MM.1S (cell line): ENCODE data around the gene HES5.

ENCODE experiments used
- DNase-seq: peaks from one replicate; pipeline ENCODE4 v3.0.0-alpha.2; 2015
- H2AFZ ChIP-seq: fragments of 300-600 bp; sonication (generic); 2 replicates; pipeline ENCODE4 v1.6.0; 2016; ENCODE audit warnings: antibody characterized with exemption, low read length
- H3F3A ChIP-seq: fragments of 300-600 bp; sonication (generic); 2 replicates; pipeline ENCODE4 v1.6.1; 2016; ENCODE audit warnings: mild to moderate bottlenecking, antibody characterized with exemption, low read length, moderate library complexity, mixed read lengths; ENCODE audit not compliant: insufficient read depth
- H3K27ac ChIP-seq: fragments of 300-600 bp; sonication (generic); 2 replicates; pipeline ENCODE4 v1.5.1; 2016; ENCODE audit warnings: mild to moderate bottlenecking, low read length
- H3K27me3 ChIP-seq: fragments of 300-600 bp; sonication (generic); replicated peaks from 2 replicates; pipeline ENCODE4 v1.6.0; 2016; ENCODE audit warnings: low read length; ENCODE audit not compliant: insufficient read depth
- H3K36me3 ChIP-seq: fragments of 300-600 bp; sonication (generic); replicated peaks from 2 replicates; pipeline ENCODE4 v1.6.1; 2016; ENCODE audit warnings: mild to moderate bottlenecking, low read length, mixed read lengths; ENCODE audit not compliant: insufficient read depth
- H3K4me1 ChIP-seq: fragments of 300-600 bp; sonication (generic); 2 replicates; pipeline ENCODE4 v1.6.1; 2016; ENCODE audit warnings: low read length, mixed read lengths
- H3K4me2 ChIP-seq: fragments of 300-600 bp; sonication (generic); 2 replicates; pipeline ENCODE4 v1.6.0; 2016; ENCODE audit warnings: low read depth, low read length
- H3K4me3 ChIP-seq: fragments of 300-600 bp; sonication (generic); 2 replicates; pipeline ENCODE4 v1.5.1; 2016; ENCODE audit warnings: low read length, mixed read lengths
- H3K79me2 ChIP-seq: fragments of 300-600 bp; sonication (generic); 2 replicates; pipeline ENCODE4 v1.6.1; 2016; ENCODE audit warnings: mixed run types, low read length, mixed read lengths
- H3K9ac ChIP-seq: fragments of 300-600 bp; sonication (generic); 2 replicates; pipeline ENCODE4 v1.6.1; 2016; ENCODE audit warnings: low read length, mixed read lengths
- H3K9me2 ChIP-seq: fragments of 300-600 bp; sonication (generic); replicated peaks from 2 replicates; pipeline ENCODE4 v1.6.1; 2016; ENCODE audit warnings: mild to moderate bottlenecking, low read length, mixed read lengths; ENCODE audit not compliant: insufficient read depth
- H3K9me3 ChIP-seq: fragments of 300-600 bp; sonication (generic); replicated peaks from 2 replicates; pipeline ENCODE4 v1.6.1; 2016; ENCODE audit warnings: mild to moderate bottlenecking, low read length, mixed read lengths; ENCODE audit not compliant: insufficient read depth
- H4K20me1 ChIP-seq: fragments of 300-600 bp; sonication (generic); 2 replicates; pipeline ENCODE4 v1.6.1; 2016; ENCODE audit warnings: mild to moderate bottlenecking, low read length, moderate library complexity, mixed read lengths; ENCODE audit not compliant: insufficient read depth
- EZH2 ChIP-seq: fragments of 300-600 bp; sonication (generic); optimal IDR thresholded peaks from 2 replicates; pipeline ENCODE3; 2017; ENCODE audit warnings: low read depth, mild to moderate bottlenecking, antibody characterized with exemption, low read length, mixed read lengths
- EZH2phosphoT487 ChIP-seq: fragments of 300-600 bp; sonication (generic); IDR thresholded peaks from 2 replicates; pipeline ENCODE4 v1.6.1; 2018; ENCODE audit warnings: antibody characterized with exemption, low read length
- TF ChIP-seq, protein P1 (sequence below): fragments of 300-600 bp; sonication (generic); IDR thresholded peaks from 2 replicates; pipeline ENCODE4 v1.5.1; 2016; ENCODE audit warnings: antibody characterized with exemption, low read length, mixed read lengths

HES5 gene

DNA sequence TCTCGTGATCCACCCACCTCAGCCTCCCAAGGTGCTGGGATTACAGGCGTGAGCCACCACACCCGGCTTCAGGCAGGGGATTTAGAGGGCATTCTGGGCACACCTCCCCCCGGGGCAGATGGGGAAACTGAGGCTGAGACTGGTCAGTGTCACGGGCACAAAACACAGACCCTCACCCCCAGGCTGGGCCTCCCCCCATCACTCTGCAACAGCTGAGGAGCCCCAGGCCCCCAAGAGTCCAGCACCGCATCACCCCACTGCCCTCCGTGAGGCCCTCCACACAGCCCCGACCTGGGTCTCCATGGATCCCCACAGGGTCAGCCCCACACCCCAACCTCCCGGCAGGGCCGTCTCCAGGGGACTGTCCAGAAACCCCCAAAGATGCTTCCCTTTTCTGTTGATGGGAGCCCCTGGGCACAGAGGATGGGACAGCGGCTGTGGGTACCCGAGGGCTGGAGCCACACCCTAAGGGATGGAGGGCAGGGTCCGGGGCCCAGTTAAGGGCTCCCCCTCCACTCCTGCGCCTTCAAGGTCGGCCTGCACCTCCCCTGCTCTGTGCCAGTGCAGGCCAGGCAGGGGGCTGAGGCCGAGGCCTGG, 37.1 kb upstream of the HES5 start:
- Histone ChIP-seq H3K36me3 (no peaks in the 10 kb centered on the region), H3F3A (no peaks in the 10 kb centered on the region), H3K4me1 (no peaks in the 10 kb centered on the region), H3K4me2 (no peak overlapping the region), H3K9ac (no peak overlapping the region), H3K9me2 (no peaks in the 10 kb centered on the region), H3K27ac (no peak overlapping the region), H3K27me3 (peaks cover 48% of the 10 kb centered on the region), H2AFZ (no peak overlapping the region), H3K4me3 (no peak overlapping the region), H3K79me2 (no peaks in the 10 kb centered on the region), H4K20me1 (no peaks in the 10 kb centered on the region), H3K9me3 (no peaks in the 10 kb centered on the region)
- TF ChIP-seq, protein P1, sequence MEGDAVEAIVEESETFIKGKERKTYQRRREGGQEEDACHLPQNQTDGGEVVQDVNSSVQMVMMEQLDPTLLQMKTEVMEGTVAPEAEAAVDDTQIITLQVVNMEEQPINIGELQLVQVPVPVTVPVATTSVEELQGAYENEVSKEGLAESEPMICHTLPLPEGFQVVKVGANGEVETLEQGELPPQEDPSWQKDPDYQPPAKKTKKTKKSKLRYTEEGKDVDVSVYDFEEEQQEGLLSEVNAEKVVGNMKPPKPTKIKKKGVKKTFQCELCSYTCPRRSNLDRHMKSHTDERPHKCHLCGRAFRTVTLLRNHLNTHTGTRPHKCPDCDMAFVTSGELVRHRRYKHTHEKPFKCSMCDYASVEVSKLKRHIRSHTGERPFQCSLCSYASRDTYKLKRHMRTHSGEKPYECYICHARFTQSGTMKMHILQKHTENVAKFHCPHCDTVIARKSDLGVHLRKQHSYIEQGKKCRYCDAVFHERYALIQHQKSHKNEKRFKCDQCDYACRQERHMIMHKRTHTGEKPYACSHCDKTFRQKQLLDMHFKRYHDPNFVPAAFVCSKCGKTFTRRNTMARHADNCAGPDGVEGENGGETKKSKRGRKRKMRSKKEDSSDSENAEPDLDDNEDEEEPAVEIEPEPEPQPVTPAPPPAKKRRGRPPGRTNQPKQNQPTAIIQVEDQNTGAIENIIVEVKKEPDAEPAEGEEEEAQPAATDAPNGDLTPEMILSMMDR, result no peak
- TF ChIP-seq EZH2, result no peak
- no peak for TF ChIP-seq EZH2phosphoT487
- no peak for DNase-seq

DNA sequence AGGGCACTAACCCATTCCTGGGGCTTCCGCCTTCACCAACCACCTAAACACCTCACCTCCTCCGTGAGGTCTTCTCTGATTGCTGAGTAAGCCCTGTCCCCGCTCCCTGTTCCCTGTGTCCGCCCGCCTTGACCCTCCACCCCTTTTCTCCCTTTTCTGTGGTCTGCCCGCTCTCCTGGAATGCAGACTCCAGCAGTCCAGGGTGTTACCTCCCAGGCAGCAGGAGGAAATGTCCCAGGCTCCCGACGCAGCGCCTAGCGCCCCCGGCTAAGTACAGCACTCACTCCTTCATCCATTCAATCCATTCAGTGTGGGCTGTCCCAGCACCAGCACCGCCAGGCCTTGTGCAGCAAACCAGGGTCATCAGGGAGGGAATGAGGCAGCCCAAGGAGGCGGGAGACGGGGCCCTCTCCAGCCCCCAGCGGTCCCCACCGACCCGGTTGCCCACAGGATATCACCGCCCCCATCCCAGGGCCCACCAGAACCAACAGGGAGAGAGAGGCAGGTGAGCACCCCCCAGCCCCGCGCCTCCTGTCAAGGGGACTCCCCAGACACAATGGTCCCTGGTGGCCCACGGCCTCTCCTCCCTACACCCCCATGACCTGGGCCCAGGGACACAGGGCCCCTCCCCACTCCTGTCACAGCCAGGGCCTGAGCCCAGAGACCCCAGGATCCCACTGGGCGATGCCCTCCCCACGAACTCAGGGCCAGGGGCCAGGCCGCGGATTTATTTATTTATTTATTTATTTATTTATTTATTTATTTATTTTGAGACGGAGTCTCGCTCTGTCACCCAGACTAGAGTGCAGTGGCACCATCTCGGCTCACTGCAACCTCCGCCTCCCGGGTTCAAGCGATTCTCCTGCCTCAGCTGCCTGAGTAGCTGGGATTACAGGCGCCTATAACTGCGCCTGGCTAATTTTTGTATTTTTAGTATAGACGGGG, 36.3 kb upstream of the HES5 start:
- Histone ChIP-seq H3K27me3 (peaks cover 40% of the 10 kb centered on the region), H4K20me1 (no peaks in the 10 kb centered on the region), H3K4me2 (no peak overlapping the region), H3K79me2 (no peaks in the 10 kb centered on the region), H2AFZ (no peak overlapping the region), H3K27ac (no peak overlapping the region), H3K4me1 (no peaks in the 10 kb centered on the region), H3F3A (no peaks in the 10 kb centered on the region), H3K9me3 (no peaks in the 10 kb centered on the region), H3K9me2 (no peaks in the 10 kb centered on the region), H3K9ac (no peak overlapping the region), H3K36me3 (no peaks in the 10 kb centered on the region), H3K4me3 (no peak overlapping the region)
- TF ChIP-seq, protein P1, result no peak
- no peak for DNase-seq

DNA sequence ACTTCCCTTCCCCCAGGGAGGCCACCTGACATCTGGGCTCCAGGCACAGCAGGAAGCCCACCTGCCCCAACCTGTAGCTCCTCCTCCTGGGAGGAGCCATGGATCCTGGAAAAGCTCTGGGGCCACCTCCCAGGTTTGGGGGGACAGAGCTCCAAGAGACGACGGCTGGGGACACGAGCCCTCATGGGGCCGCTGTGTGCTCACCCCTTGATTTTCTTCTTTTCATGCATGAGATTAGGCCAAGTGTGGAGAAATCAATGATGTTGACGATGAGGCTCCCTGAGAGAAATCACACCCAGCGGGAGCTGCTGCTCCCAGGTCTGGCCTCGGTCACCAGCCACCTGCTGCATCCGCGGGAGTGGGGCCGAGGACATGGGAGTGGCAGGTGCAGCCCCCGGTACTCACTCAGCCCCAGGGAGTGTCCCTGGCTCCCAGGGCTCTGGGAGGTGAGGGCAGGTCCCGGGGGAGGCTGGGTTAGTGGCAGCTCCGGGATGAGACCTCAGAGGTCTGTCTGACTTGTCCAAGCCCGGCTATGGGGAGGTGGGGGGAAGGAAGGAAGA, 34.8 kb upstream of the HES5 start:
- Histone ChIP-seq H3K36me3 (no peaks in the 10 kb centered on the region), H4K20me1 (no peaks in the 10 kb centered on the region), H3K4me2 (no peak overlapping the region), H2AFZ (no peak overlapping the region), H3K9me2 (no peaks in the 10 kb centered on the region), H3K79me2 (no peaks in the 10 kb centered on the region), H3K4me1 (no peaks in the 10 kb centered on the region), H3K27ac (no peak overlapping the region), H3K4me3 (no peak overlapping the region), H3K9ac (no peak overlapping the region), H3K9me3 (no peaks in the 10 kb centered on the region), H3F3A (no peaks in the 10 kb centered on the region), H3K27me3 (peaks cover 25% of the 10 kb centered on the region)
- TF ChIP-seq EZH2phosphoT487, result no peak
- no peak for TF ChIP-seq EZH2
- TF ChIP-seq, protein P1, result no peak
- no peak for DNase-seq
